ENCODE measurements around the gene CYP2E1.
A peak's percentile ranks its signal among the peaks of the same experiment; 100 is the strongest.
"Not testable (repeated sequence)": the region's sequence is repeated elsewhere in the genome, so short reads cannot be mapped to it uniquely, and the experiment has no call there.

The CYP2E1 gene
- 0.75 reads per million for total RNA-seq

DNA sequence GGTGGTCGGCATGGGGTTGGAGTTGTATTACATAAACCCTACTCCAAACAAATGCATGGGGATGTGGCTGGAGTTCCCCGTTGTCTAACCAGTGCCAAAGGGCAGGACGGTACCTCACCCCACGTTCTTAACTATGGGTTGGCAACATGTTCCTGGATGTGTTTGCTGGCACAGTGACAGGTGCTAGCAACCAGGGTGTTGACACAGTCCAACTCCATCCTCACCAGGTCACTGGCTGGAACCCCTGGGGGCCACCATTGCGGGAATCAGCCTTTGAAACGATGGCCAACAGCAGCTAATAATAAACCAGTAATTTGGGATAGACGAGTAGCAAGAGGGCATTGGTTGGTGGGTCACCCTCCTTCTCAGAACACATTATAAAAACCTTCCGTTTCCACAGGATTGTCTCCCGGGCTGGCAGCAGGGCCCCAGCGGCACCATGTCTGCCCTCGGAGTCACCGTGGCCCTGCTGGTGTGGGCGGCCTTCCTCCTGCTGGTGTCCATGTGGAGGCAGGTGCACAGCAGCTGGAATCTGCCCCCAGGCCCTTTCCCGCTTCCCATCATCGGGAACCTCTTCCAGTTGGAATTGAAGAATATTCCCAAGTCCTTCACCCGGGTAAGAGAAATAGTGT, at the start of gene CYP2E1:
CYP2E1 (plus strand) TSS at position 407 of the 632 bp plus-strand sequence; CDS start at position 440, 33 bp downstream.
- DNase-seq: no peak

GRCh38 chr10:133481086-133481643, 46.0 kb upstream of the CYP2E1 start:
- no peak for DNase-seq

DNA sequence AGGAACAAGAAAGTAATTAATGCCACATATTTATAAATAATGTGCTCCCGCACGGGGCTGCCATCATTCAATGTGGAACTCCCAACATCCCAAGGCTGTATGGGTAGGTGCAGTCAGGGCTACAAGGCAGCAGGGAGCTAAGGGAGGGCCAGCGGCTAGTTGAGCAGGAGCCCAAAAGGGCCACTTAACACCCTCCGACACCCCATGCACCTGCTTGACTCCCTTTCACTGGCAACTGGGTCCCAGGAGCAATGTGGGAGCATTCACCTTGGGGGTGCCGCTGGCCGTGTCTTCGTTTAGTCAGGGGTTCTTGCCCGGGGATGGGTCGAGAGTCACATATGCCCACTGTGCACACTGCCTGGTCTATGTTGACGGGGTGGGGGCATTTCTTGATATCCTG, 45.5 kb upstream of the CYP2E1 start:
- DNase-seq: no peak

- no peak for DNase-seq
These were observed 42.3 kb upstream of the CYP2E1 start for GRCh38 chr10:133484818-133485217.

GRCh38 chr10:133487085-133487484, 40.1 kb upstream of the CYP2E1 start:
- DNase-seq: no peak

- no peak for DNase-seq
These were observed 38.8 kb upstream of the CYP2E1 start for GRCh38 chr10:133488354-133488753.

DNA sequence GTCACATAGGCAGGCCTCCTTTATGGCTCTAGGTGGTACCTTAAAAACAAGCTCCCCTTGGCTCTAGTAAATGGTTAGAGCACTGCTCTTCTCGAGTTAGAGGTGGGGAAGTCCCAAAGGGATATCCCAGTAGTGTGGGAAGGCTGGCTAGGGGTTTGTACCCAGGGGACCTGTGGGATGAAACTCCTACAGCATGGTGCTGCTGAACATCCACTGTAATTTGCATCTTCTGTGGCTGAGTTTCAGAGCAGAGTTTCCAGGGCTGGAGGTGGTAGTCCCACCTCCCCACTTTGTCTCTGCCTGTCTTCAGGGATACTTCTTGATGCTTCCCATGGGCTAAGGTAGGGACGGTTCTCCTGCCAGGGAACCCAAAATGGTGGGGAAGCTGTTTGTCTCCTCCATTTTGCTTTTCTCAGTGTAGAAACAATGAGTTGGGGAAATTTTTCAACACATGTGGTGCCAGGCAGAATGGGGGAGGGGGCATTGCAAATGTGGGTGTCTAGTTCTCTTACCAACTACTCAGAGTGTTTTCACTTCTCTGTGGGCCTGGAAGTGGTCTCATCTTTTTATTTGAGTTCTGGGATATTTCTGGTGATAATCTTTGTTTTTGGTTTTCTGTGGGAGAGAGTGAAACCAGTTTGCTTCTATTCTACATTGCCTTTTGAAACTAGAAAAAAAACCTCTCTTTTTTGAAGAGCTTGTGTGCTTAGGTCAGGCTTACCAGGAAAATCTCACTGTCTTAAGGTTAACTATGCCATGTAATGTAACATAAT, 37.2 kb upstream of the CYP2E1 start:
- no peak for DNase-seq

- DNase-seq: not testable (repeated sequence)
These were observed 33.6 kb upstream of the CYP2E1 start for GRCh38 chr10:133493562-133493961.

GRCh38 chr10:133497363-133497762, 29.8 kb upstream of the CYP2E1 start:
- DNase-seq: not testable (repeated sequence)

DNA sequence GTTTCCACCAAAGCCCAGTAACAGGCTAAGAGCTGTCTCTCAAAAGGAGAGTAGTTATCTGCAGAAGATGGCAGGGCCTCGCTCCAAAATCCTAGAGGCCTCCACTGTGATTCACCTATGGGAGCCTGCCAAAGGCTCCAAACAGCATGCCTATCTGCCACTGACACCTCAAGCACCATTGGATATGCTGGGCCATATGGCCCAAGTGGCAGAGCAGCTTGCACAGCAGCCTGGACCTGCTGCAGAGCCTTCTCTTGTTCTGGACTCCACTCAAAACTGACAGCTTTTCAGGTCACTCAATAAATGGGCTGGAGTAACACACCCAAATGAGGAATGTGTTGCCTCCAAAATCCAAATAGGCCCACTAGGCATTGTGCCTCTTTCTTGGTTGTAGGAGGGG, 28.0 kb upstream of the CYP2E1 start:
- DNase-seq: not testable (repeated sequence)

GRCh38 chr10:133500897-133501296, 26.3 kb upstream of the CYP2E1 start:
- DNase-seq: not testable (repeated sequence)

GRCh38 chr10:133509700-133510099, 17.5 kb upstream of the CYP2E1 start:
- DNase-seq: no peak

GRCh38 chr10:133511408-133511807, 15.8 kb upstream of the CYP2E1 start:
- DNase-seq: no peak

- DNase-seq: no peak
These were observed 15.1 kb upstream of the CYP2E1 start for GRCh38 chr10:133511907-133512528.

DNA sequence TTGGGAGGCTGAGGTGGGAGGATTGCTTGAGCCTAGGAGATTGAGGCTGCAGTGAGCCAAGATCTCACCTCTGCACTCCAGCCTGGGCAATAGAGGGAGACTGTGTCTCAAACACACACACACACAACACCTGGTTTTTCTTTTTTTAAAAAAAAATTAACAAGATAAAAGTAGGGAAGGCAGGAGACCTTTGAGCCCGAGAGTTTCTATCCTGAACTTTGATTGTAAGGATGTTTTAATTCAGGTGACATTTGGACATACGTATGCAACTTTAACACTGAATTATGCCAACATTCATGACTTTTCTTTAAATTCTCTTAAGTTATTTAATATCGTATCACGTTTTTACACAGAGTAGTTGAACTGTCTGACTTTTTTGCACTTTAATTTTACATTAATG, 11.7 kb upstream of the CYP2E1 start:
- no peak for DNase-seq

- DNase-seq: no peak
These were observed 11.1 kb upstream of the CYP2E1 start for GRCh38 chr10:133516057-133516456.

- DNase-seq: not testable (repeated sequence)
These were observed 8.6 kb upstream of the CYP2E1 start for GRCh38 chr10:133518517-133518916.

- peak; percentile 84 for DNase-seq
These were observed 6.9 kb upstream of the CYP2E1 start for GRCh38 chr10:133520193-133520738.

GRCh38 chr10:133523631-133524203, 3.4 kb upstream of the CYP2E1 start:
- DNase-seq: no peak

DNA sequence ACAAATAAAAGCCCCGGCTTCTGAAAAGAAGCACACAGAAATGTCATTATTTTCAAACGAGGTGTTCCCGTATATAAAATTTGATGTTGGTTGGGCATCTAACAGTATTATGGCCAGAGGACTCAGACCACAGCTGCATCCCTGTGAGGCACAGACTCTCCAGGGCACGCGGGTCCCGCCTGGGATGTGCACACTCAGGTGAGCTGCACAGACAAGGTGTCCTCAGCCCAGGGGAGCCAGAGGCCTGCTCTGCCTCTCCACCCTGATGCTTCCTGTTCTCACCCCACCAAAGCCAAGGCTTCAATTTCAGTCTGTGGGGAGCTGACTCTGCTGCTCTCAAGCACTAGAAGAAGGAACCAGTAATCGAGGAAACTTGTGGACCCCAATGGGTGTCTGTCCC, 1.7 kb upstream of the CYP2E1 start:
- DNase-seq: no peak

DNA sequence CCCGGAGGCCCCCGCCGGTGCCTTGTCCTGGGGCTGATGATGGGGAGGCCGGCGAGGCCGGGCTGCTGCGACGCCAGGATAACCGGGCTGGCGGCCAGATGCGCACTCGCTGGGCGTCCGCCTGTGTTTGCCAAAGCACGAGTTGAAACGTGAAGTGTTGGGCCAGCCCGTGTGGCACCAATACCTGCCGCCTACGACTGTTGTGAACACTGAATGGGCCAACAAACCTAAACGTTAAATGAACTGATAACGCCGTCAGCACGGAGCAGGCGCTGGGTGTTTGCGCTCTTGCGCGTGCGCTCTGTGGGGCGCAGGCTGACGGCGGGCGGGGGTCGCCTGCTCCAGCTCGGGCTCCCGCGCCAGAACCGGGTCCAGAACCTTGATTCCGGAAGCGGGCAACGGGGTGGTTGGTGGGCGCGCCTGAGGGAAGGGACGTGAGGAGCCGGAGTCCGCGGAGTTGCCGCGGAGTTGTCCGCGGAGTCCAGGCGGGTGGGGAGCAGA, 658 bp downstream of the CYP2E1 start:
- DNase-seq: no peak

GRCh38 chr10:133528296-133528844, 1.2 kb downstream of the CYP2E1 start:
- DNase-seq: no peak
